HG02884 (cell line): ENCODE results near the gene CDKN2A.

Experiments used
- ATAC-seq: cut with Tn5 transposase; IDR thresholded peaks from one replicate; pipeline ENCODE4 v1.9.1; 2021; ENCODE audit warnings: mild to moderate bottlenecking, moderate library complexity; ENCODE audit not compliant: unreplicated experiment

The CDKN2A gene

GRCh38 chr9:21993893-21994555 is at the start of gene CDKN2A:
TSS of gene CDKN2A (minus strand) at chr9:21994392.
- peak; percentile 34 for ATAC-seq

- ATAC-seq = no peak
These were observed 49.7 kb upstream of the CDKN2A start for GRCh38 chr9:22043928-22044327.

- ATAC-seq = no peak
These were observed 47.6 kb upstream of the CDKN2A start for GRCh38 chr9:22041775-22042174.

- no peak for ATAC-seq
These were observed 47.2 kb upstream of the CDKN2A start for GRCh38 chr9:22041344-22041743.

GRCh38 chr9:22040760-22041159 is 46.6 kb upstream of the CDKN2A start:
- ATAC-seq = no peak

GRCh38 chr9:22039258-22039657 is 45.1 kb upstream of the CDKN2A start:
- ATAC-seq = no peak

GRCh38 chr9:22037954-22038690 is 43.9 kb upstream of the CDKN2A start:
- ATAC-seq = no peak

- no peak for ATAC-seq
These were observed 42.9 kb upstream of the CDKN2A start for GRCh38 chr9:22036866-22037626.

- no peak for ATAC-seq
These were observed 41.4 kb upstream of the CDKN2A start for GRCh38 chr9:22035591-22036011.

GRCh38 chr9:22033012-22033630 is 38.9 kb upstream of the CDKN2A start:
- ATAC-seq = no peak

- ATAC-seq = no peak
These were observed 37.6 kb upstream of the CDKN2A start for GRCh38 chr9:22031655-22032411.

- ATAC-seq = peak; percentile 87
These were observed 36.0 kb upstream of the CDKN2A start for GRCh38 chr9:22030101-22030598.

GRCh38 chr9:22029231-22029630 is 35.0 kb upstream of the CDKN2A start:
- no peak for ATAC-seq

GRCh38 chr9:22028394-22028793 is 34.2 kb upstream of the CDKN2A start:
- ATAC-seq = no peak

- ATAC-seq = no peak
These were observed 32.5 kb upstream of the CDKN2A start for GRCh38 chr9:22026696-22027095.

GRCh38 chr9:22022396-22022795 is 28.2 kb upstream of the CDKN2A start:
- no peak for ATAC-seq

GRCh38 chr9:22010866-22011625 is 16.9 kb upstream of the CDKN2A start:
- ATAC-seq = no peak

GRCh38 chr9:22009506-22009867 is 15.3 kb upstream of the CDKN2A start:
- ATAC-seq = peak; percentile 35

GRCh38 chr9:22008717-22009505 is 14.7 kb upstream of the CDKN2A start, which contains the start of gene CDKN2B:
TSS of gene CDKN2B (minus strand) at chr9:22009305. CDS start at chr9:22008953, 352 bp downstream.
- ATAC-seq = peak; percentile 94
